Vagina (tissue), 2 donors: ENCODE results near the gene RBP7. TPM values are rescaled to one million over a fixed set of nuclear protein-coding genes. Genes with fewer than 3 reads are reported as not detected.

ENCODE experiments used
- DNase-seq, 2 donors: peaks; one replicate each; pipeline ENCODE4 v3.0.0-alpha.2; 2017; ENCODE audit errors: extremely low spot score in 2 of 2
- H3K27ac ChIP-seq: fragments of 200-600 bp; sonication (generic); one replicate; pipeline ENCODE4 v1.5.1; 2019
- H3K27me3 ChIP-seq: fragments of 200-600 bp; sonication (generic); one replicate; pipeline ENCODE4 v1.5.1; 2019
- H3K36me3 ChIP-seq, 2 donors: fragments of 200-600 bp; sonication (generic); one replicate each; pipeline ENCODE4 v1.5.1; 2017 to 2019
- H3K4me1 ChIP-seq: fragments of 200-600 bp; sonication (generic); one replicate; pipeline ENCODE4 v1.5.1; 2019
- H3K4me3 ChIP-seq, 2 donors: fragments of 200-600 bp; sonication (generic); 1 replicate in 1 of 2; 2 replicates in 1 of 2; pipeline ENCODE4 v1.5.1; 2016 to 2019
- H3K9me3 ChIP-seq: fragments of 200-600 bp; sonication (generic); one replicate; pipeline ENCODE4 v1.5.1; 2019
- POLR2A ChIP-seq, 2 donors: fragments of 450-650 bp; IDR thresholded peaks; one replicate each; pipeline ENCODE4 v1.6.1; 2017; ENCODE audit warnings: antibody characterized with exemption in 2 of 2, mild to moderate bottlenecking in 2 of 2, moderate library complexity in 2 of 2
- POLR2AphosphoS5 ChIP-seq, 2 donors: sonication (generic); formaldehyde crosslinking; IDR thresholded peaks; one replicate each; pipeline ENCODE4 v1.9.0; 2017; ENCODE audit warnings: antibody characterized with exemption in 2 of 2, mild to moderate bottlenecking in 2 of 2, low read depth in 1 of 2; ENCODE audit not compliant: insufficient read depth in 1 of 2
- intact Hi-C: fragments of 100-400 bp; cut with DNase I; formaldehyde crosslinking; loops from one replicate; pipeline ENCODE4 v1.15.1; 2023
- total RNA-seq: library from RNA; depleted of rRNA; stranded (reverse); fragments of >200 nt; gene quantifications from one replicate; pipeline ENCODE4 v1.2.3, GENCODE V29; 2016
- TF ChIP-seq, protein P1 (sequence below), 3 experiments: fragments of 450-650 bp in 2 of 3; fragments of 200-600 bp in 1 of 3; sonication (generic) in 1 of 3; IDR thresholded peaks; one replicate each; pipeline ENCODE4 v1.5.1; 2017 to 2019; ENCODE audit warnings: antibody characterized with exemption in 3 of 3, mild to moderate bottlenecking in 2 of 3, moderate library complexity in 2 of 3

RBP7 gene
- total RNA-seq, 1 donor from 2014 or later = 36.3 TPM

GRCh38 chr1:9984253-9984652 is 12.8 kb upstream of the RBP7 start:
- Histone ChIP-seq H3K36me3 (peaks cover 0 to 19% of the 10 kb centered on the region in 2 donors), H3K4me3 (no peak overlapping the region), H3K9me3 (no peaks in the 10 kb centered on the region), H3K27me3 (no peaks in the 10 kb centered on the region), H3K4me1 (no peaks in the 10 kb centered on the region), H3K27ac (no peak overlapping the region)
- no peak for DNase-seq
- TF ChIP-seq POLR2AphosphoS5 (IDR thresholded peaks at IDR 0.05; ENCODE audit: insufficient read depth in 1 of 2, low read depth in 1 of 2) (no peak), POLR2A (IDR thresholded peaks at IDR 0.05) (no peak)
- TF ChIP-seq, protein P1, sequence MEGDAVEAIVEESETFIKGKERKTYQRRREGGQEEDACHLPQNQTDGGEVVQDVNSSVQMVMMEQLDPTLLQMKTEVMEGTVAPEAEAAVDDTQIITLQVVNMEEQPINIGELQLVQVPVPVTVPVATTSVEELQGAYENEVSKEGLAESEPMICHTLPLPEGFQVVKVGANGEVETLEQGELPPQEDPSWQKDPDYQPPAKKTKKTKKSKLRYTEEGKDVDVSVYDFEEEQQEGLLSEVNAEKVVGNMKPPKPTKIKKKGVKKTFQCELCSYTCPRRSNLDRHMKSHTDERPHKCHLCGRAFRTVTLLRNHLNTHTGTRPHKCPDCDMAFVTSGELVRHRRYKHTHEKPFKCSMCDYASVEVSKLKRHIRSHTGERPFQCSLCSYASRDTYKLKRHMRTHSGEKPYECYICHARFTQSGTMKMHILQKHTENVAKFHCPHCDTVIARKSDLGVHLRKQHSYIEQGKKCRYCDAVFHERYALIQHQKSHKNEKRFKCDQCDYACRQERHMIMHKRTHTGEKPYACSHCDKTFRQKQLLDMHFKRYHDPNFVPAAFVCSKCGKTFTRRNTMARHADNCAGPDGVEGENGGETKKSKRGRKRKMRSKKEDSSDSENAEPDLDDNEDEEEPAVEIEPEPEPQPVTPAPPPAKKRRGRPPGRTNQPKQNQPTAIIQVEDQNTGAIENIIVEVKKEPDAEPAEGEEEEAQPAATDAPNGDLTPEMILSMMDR (IDR thresholded peaks at IDR 0.05) = no peak
- intact Hi-C loops = no loop called here

DNA sequence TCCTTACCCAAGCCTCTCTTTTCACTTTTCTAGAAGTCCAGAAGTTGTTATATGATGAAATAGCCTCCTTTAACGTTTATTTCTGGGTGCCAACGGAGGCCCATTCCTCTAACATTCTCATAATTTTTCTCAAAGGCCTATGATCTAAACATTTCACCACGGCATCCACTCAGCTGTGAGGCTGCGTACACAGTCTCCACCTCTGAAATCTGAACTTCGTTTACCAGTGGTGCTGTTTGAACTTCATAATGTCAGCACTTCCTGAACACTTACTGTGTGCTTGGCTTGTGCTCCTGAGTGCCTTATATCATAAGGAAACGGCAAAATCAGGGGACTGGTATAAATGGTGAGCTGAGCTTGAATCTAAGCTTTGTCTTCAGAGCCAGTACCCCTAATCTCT is 12.0 kb upstream of the RBP7 start:
- no peaks in the 10 kb centered on the region for H3K9me3 ChIP-seq
- no peaks in the 10 kb centered on the region for H3K4me1 ChIP-seq
- no peak overlapping the region for H3K27ac ChIP-seq
- H3K36me3 ChIP-seq = peaks cover 0 to 19% of the 10 kb centered on the region in 2 donors
- no peaks in the 10 kb centered on the region for H3K27me3 ChIP-seq
- intact Hi-C loops = no loop called here
- no peak overlapping the region for H3K4me3 ChIP-seq
- TF ChIP-seq POLR2AphosphoS5 (IDR thresholded peaks at IDR 0.05; ENCODE audit: insufficient read depth in 1 of 2, low read depth in 1 of 2) = no peak
- TF ChIP-seq, protein P1 (IDR thresholded peaks at IDR 0.05) = no peak
- no peak for TF ChIP-seq POLR2A (IDR thresholded peaks at IDR 0.05)
- no peak for DNase-seq

GRCh38 chr1:9989773-9990172 is 7.3 kb upstream of the RBP7 start:
- Histone ChIP-seq H3K4me3 (no peak overlapping the region), H3K36me3 (no peaks in the 10 kb centered on the region), H3K27ac (no peak overlapping the region), H3K4me1 (no peaks in the 10 kb centered on the region), H3K9me3 (no peaks in the 10 kb centered on the region), H3K27me3 (no peaks in the 10 kb centered on the region)
- intact Hi-C loops = loop anchor here (10.0 kb wide), 1 partner anchor 45 kb away; the partner anchor contains the start of genes LZIC and NMNAT1
- TF ChIP-seq, protein P1 (IDR thresholded peaks at IDR 0.05) = no peak
- TF ChIP-seq POLR2AphosphoS5 (IDR thresholded peaks at IDR 0.05; ENCODE audit: insufficient read depth in 1 of 2, low read depth in 1 of 2) = no peak
- no peak for TF ChIP-seq POLR2A (IDR thresholded peaks at IDR 0.05)
- DNase-seq = no peak

DNA sequence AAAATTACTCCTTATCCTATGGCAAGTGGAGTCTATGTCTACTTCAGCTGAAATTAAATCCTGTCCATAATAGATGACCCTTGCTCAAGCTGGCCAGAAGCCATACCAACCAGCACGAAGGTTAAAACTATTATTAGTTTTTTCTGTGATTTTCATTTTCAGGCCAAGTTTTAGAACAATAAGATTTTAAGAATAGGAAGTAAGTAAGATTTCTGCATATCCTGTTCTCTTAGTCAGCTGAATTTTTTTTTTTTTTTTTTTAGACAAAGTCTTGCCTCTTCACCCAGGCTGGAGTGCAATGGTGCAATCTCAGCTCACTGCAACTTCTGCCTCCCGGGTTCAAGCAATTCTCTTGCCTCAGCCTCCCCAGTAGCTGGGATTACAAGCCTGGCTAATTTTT is 6.1 kb upstream of the RBP7 start:
- no peaks in the 10 kb centered on the region for H3K4me1 ChIP-seq
- no peaks in the 10 kb centered on the region for H3K36me3 ChIP-seq
- H3K9me3 ChIP-seq = no peaks in the 10 kb centered on the region
- peak in 1 of 2 donors; percentile 67 for TF ChIP-seq POLR2AphosphoS5 (IDR thresholded peaks at IDR 0.05; ENCODE audit: insufficient read depth in 1 of 2, low read depth in 1 of 2)
- TF ChIP-seq, protein P1 (IDR thresholded peaks at IDR 0.05) = no peak
- no peak for DNase-seq
- no peak overlapping the region for H3K4me3 ChIP-seq
- no peaks in the 10 kb centered on the region for H3K27me3 ChIP-seq
- no peak overlapping the region for H3K27ac ChIP-seq
- intact Hi-C loops = loop anchor here (10.0 kb wide), 1 partner anchor 46 kb away; the partner anchor contains the start of genes LZIC and NMNAT1

DNA sequence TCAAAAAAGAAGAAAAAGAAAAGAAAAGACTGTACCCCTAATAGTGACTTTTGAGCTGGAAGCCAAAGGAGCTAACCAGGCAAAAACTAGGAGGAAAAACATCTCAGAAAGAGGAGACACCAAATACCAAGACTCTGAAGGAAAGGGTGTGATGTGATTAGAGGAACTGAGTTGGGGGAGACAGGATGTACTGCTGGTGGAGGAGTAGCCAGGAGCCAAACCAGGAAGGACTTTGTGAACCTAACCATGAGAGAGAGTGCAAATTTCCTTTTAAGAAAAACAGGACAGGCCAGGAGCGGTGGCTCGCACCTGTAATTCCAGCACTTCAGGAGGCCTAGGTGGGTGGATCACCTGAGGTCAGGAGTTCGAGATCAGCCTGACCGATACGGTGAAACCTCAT is 4.1 kb upstream of the RBP7 start:
- Histone ChIP-seq H3K27me3 (no peaks in the 10 kb centered on the region), H3K9me3 (no peaks in the 10 kb centered on the region), H3K36me3 (no peaks in the 10 kb centered on the region), H3K4me1 (peaks cover 12% of the 10 kb centered on the region), H3K4me3 (no peak overlapping the region), H3K27ac (no peak overlapping the region)
- DNase-seq = no peak
- intact Hi-C loops = loop anchor here (10.0 kb wide), 1 partner anchor 48 kb away; the partner anchor contains the start of genes LZIC and NMNAT1
- TF ChIP-seq POLR2AphosphoS5 (IDR thresholded peaks at IDR 0.05; ENCODE audit: insufficient read depth in 1 of 2, low read depth in 1 of 2) = no peak
- TF ChIP-seq, protein P1 (IDR thresholded peaks at IDR 0.05) = no peak
- TF ChIP-seq POLR2A (IDR thresholded peaks at IDR 0.05) = no peak
